Neuron (in vitro differentiated cells): Measurements from ENCODE around the gene CALD1.

ENCODE experiments used
- H2AFZ ChIP-seq: one replicate; pipeline ENCODE4 v1.6.1; 2013; ENCODE audit warnings: low read depth, mild to moderate bottlenecking, inconsistent platforms, low read length, moderate library complexity
- H3K27me3 ChIP-seq: one replicate; pipeline ENCODE4 v1.6.1; 2013; ENCODE audit warnings: low read length; ENCODE audit not compliant: insufficient read depth
- H3K36me3 ChIP-seq: one replicate; pipeline ENCODE4 v1.6.1; 2013; ENCODE audit warnings: low read length; ENCODE audit not compliant: insufficient read depth
- H3K4me1 ChIP-seq: one replicate; pipeline ENCODE4 v1.6.1; 2013; ENCODE audit warnings: low read length; ENCODE audit not compliant: insufficient read depth
- H3K4me3 ChIP-seq: 2 replicates; pipeline ENCODE4 v1.5.1; 2013; ENCODE audit warnings: mild to moderate bottlenecking, low read length, moderate library complexity
- H3K9me3 ChIP-seq: one replicate; pipeline ENCODE4 v1.6.1; 2013; ENCODE audit warnings: low read length

The CALD1 gene

DNA sequence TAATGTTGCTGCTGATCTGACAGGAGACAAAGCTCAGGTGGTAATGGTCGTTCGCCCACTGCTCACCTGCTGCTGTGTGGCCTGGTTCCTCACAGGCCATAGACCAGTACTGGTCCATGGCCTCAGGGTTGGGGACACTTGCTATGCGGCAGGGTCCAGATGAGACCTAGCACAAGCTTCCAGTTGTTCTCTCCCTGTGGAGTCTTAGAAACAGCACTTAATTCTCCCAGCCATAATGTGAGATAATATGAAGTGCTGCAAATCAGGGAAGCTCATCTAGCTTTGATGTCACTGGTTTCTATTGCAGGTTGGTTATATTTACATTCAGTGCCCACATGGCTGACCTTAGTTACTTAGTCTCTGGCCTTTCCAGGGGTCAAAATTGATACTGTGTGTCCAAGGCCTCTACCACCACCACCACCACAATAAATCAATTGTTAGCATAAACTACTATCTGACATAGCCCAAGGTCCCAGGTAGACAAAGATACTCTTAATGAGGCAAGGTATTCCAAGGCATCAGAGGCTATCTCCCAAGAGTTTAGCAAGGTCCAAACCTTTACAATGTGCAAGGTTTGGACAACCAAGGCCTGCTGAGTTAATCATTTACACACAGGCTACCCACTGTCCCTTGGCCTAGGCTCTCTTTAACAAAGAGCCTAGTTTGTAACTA, 217.9 kb downstream of the CALD1 start:
- no peak overlapping the region for H2AFZ ChIP-seq
- H3K4me3 ChIP-seq = no peak overlapping the region
- no peaks in the 10 kb centered on the region for H3K4me1 ChIP-seq
- H3K36me3 ChIP-seq = peaks cover 33% of the 10 kb centered on the region
- H3K27me3 ChIP-seq = no peaks in the 10 kb centered on the region
- peaks cover 7% of the 10 kb centered on the region for H3K9me3 ChIP-seq

DNA sequence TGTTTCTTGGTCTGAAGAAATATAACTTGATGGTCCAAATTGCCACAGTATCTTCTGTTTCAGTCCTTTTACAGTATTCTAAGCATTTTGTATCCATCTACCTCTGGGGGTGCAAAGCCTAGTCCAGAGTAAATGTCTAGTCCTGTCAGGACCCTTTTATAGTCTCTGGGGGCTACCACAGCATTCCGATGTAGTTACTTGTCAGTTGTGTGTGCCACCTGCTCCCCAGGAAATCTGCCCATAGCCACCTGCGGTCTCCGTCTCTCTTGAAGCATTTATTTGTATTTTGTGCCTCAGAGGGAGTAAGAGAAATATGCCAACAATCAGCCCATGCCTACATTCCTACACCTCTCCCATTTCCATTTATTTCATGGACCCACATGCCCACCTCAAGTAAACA, 219.7 kb downstream of the CALD1 start:
- no peak overlapping the region for H2AFZ ChIP-seq
- no peaks in the 10 kb centered on the region for H3K27me3 ChIP-seq
- no peaks in the 10 kb centered on the region for H3K4me1 ChIP-seq
- peaks cover 23% of the 10 kb centered on the region for H3K36me3 ChIP-seq
- H3K4me3 ChIP-seq = no peak overlapping the region
- peaks cover 7% of the 10 kb centered on the region for H3K9me3 ChIP-seq

DNA sequence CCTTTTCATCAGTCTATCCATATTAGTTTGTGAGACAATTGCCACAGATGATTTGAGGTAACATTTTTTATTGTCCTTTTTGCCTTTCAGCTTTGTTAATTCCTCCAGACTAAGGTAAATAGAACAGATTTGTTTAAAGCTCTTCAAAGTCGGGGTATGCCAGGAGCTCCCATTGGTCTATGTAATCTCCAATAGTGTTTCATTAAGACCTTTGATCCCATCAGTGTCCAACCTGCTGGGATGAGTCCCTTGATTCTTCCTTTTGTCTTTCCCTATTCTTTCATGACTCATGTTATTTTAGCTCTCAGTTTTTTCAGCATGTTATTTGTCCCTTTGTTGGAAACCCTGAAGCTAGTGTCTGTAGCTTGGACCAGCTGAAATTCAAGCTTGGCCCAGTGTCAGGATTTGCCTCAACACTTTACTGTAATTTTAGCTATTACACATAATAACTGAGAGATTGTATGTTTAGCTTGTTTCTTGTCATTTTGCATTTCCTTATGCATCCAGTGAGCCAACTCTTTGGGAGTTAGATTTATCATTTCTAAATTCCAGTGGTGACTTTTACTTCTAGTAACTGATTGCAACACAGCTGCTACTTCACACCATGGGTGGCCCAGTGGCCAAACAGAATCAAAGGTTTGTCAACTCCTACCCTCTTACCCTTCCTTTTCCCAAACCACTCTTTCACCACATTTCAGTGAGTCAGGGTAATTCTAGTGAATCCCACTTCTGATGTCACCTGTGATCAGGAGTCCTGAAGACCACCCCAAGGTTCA, 222.1 kb downstream of the CALD1 start:
- Histone ChIP-seq H3K27me3 (no peaks in the 10 kb centered on the region), H3K36me3 (peaks cover 7% of the 10 kb centered on the region), H3K4me1 (no peaks in the 10 kb centered on the region), H3K4me3 (no peak overlapping the region), H2AFZ (no peak overlapping the region), H3K9me3 (peaks cover 7% of the 10 kb centered on the region)

- Histone ChIP-seq H3K9me3 (no peaks in the 10 kb centered on the region), H3K27me3 (no peaks in the 10 kb centered on the region), H3K36me3 (no peaks in the 10 kb centered on the region), H3K4me3 (no peak overlapping the region), H2AFZ (no peak overlapping the region), H3K4me1 (no peaks in the 10 kb centered on the region)
These were observed 232.8 kb downstream of the CALD1 start for GRCh38 chr7:135012229-135012628.
